ENCODE data around the gene MED27. TPM values are rescaled to one million over a fixed set of nuclear protein-coding genes. Genes with fewer than 3 reads are reported as not detected.

Gene MED27
- total RNA-seq, 4 donors from 2014 or later, result 8.2 to 18.9 (median 11.8) TPM

DNA sequence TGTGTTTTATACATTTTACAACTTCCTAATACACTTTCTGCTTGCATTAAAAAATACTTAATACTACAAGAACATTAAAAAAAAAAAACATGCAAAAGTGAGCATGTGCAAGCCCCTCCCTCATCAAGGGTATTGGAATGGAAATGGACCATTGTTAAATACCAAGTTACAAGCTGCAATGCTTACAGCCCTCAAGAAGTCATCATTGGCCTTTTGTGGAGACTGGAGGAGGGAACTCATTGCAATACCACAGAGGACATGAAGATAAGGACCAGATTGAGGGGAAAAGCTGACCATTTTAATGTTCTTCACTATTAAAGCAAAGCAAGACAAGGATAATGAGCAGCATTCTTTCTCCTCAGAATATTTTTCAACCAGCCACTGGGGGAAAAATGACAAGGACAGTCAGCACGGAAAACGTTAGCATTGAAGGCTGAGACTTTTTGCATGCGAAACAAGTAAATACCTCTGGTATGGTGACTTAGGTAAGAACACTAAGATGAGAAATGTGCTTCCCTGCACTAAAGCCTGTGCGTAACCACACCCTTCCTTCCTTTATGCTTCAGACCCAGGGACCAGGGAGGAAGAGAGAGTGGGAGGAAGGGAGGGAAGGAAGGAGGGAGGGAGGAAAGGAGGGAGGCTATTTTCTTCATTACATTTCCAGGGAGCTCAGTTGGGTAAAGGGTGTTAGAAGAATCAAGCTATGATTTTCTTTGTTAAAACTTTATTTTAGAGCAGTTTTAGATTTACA, 198.7 kb downstream of the MED27 start:
- TF ChIP-seq POLR2A (IDR thresholded peaks at IDR 0.05) (no peak), EP300 (IDR thresholded peaks at IDR 0.05) (no peak)
- TF ChIP-seq, protein P1, sequence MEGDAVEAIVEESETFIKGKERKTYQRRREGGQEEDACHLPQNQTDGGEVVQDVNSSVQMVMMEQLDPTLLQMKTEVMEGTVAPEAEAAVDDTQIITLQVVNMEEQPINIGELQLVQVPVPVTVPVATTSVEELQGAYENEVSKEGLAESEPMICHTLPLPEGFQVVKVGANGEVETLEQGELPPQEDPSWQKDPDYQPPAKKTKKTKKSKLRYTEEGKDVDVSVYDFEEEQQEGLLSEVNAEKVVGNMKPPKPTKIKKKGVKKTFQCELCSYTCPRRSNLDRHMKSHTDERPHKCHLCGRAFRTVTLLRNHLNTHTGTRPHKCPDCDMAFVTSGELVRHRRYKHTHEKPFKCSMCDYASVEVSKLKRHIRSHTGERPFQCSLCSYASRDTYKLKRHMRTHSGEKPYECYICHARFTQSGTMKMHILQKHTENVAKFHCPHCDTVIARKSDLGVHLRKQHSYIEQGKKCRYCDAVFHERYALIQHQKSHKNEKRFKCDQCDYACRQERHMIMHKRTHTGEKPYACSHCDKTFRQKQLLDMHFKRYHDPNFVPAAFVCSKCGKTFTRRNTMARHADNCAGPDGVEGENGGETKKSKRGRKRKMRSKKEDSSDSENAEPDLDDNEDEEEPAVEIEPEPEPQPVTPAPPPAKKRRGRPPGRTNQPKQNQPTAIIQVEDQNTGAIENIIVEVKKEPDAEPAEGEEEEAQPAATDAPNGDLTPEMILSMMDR (IDR thresholded peaks at IDR 0.05), result no peak
- 77 to 87% methylated on average over 4 of the region's 4 CpGs for WGBS, 2 donors
- H3K9me3 ChIP-seq, result no peaks in the 10 kb centered on the region
- H3K4me1 ChIP-seq, result no peaks in the 10 kb centered on the region
- peaks cover 0 to 33% (median 0%) of the 10 kb centered on the region in 3 donors for H3K36me3 ChIP-seq
- H3K27ac ChIP-seq, result no peak overlapping the region
- DNase-seq (ENCODE audit: low spot score in 2 of 2), result no peak
- no peaks in the 10 kb centered on the region for H3K27me3 ChIP-seq
- no peak overlapping the region for H3K4me3 ChIP-seq

DNA sequence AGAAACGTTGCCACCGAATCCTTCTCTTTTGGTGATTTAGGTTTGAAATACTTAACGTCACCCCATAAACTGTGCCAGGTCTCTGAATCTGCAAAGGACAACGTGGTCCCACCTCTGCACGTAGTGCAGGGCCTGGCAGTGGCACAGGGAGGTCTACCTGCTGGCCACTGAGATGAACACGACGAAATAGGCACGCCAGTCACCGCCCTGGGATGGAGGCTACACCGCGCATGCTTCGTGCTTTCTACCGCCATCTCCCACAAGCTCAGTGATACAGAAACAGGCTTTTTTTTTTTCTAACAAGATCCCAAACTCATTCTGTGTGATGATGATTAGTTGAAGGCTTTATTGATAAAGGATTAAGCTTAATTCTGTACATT, 199.8 kb downstream of the MED27 start:
- no peaks in the 10 kb centered on the region for H3K9me3 ChIP-seq
- 92% methylated on average over 13 of the region's 13 CpGs for WGBS, 2 donors
- no peaks in the 10 kb centered on the region for H3K4me1 ChIP-seq
- H3K27me3 ChIP-seq, result no peaks in the 10 kb centered on the region
- no peak overlapping the region for H3K27ac ChIP-seq
- H3K36me3 ChIP-seq, result peaks cover 0 to 36% (median 0%) of the 10 kb centered on the region in 3 donors
- TF ChIP-seq POLR2A (IDR thresholded peaks at IDR 0.05), result no peak
- no peak for TF ChIP-seq EP300 (IDR thresholded peaks at IDR 0.05)
- TF ChIP-seq, protein P1 (IDR thresholded peaks at IDR 0.05), result no peak
- no peak for DNase-seq (ENCODE audit: low spot score in 2 of 2)
- no peak overlapping the region for H3K4me3 ChIP-seq

DNA sequence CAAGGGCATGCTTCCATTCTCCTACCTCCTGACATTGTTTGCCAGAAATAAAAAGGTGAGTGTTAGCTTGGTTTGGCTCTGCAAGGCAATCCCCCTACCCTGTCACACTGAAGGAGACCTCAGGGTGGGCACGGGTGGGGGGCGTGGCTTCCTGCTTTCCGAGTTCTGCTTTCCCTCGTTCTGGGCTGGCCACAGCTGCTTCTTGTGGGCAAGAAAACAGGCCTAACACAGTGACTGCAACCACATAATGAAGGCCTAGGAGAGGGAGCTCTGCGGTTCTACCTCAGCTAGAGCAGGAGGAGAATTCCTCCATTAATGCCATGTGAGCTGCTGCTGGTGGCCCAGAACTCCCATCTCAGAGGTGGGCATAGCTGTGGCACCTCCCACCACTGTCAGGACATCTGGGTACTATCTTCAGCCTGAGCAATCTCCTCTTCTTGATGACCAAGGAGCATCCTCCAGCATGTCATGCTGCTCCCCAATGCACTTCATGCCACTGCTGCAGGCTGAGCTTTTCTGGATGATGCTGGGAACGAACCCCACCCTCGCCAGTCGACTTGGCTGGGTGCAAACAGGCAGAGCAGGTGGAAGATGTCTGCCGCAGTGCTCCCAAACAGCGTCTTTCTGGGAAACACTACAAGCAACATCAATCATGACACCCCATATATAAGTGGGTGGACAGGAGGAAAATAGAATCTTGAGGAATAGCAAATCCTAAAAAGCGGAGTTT, 200.3 kb downstream of the MED27 start:
- Histone ChIP-seq H3K27ac (no peak overlapping the region), H3K27me3 (no peaks in the 10 kb centered on the region), H3K36me3 (peaks cover 0 to 42% (median 0%) of the 10 kb centered on the region in 3 donors), H3K4me3 (no peak overlapping the region), H3K9me3 (no peaks in the 10 kb centered on the region), H3K4me1 (no peaks in the 10 kb centered on the region)
- DNase-seq (ENCODE audit: low spot score in 2 of 2), result no peak
- WGBS, 2 donors, result 84 to 87% methylated on average over 11 of the region's 11 CpGs
- TF ChIP-seq EP300 (IDR thresholded peaks at IDR 0.05) (no peak), POLR2A (IDR thresholded peaks at IDR 0.05) (no peak)
- TF ChIP-seq, protein P1 (IDR thresholded peaks at IDR 0.05), result no peak

DNA sequence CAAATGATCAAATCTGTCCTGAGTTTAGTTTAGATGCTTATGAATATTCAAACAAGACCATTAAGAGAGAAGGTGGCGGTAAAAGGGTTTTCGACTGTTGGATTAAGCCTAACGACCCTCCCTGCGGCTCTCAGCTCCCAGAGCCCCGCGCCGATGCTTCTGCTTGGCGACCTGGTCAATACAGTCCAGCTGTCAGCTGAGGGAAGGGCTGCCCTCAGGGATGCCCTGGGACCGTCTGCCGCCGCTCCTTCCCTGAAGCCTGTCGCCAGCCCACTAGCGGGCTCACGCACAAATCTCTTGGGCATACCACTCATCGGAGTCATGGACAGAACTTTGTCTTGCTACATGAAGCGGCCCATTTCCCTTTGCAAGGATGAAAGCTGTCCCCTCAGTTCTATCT, 203.2 kb downstream of the MED27 start:
- Histone ChIP-seq H3K36me3 (peaks cover 0 to 48% (median 0%) of the 10 kb centered on the region in 3 donors), H3K9me3 (no peaks in the 10 kb centered on the region), H3K4me1 (no peaks in the 10 kb centered on the region), H3K4me3 (no peak overlapping the region), H3K27ac (no peak overlapping the region), H3K27me3 (no peaks in the 10 kb centered on the region)
- 86 to 91% methylated on average over 16 of the region's 16 CpGs for WGBS, 2 donors
- TF ChIP-seq, protein P1 (IDR thresholded peaks at IDR 0.05), result no peak
- TF ChIP-seq POLR2A (IDR thresholded peaks at IDR 0.05) (no peak), EP300 (IDR thresholded peaks at IDR 0.05) (no peak)
- no peak for DNase-seq (ENCODE audit: low spot score in 2 of 2)
